GM13976 (cell line): Measurements from ENCODE around the gene UTP4.
A peak's percentile ranks its signal among the peaks of the same experiment; 100 is the strongest.

ENCODE experiments used
- DNase-seq: peaks from one replicate; pipeline ENCODE4 v3.0.0; 2012; ENCODE audit warnings: low spot score
- in situ Hi-C: fragments of 300-500 bp; cut with MboI; formaldehyde crosslinking; loops from one replicate; pipeline ENCODE4 v1.12.0; 2022; ENCODE audit warnings: low sequenced_read_pairs, mixed read lengths, inconsistent platforms; ENCODE audit not compliant: unreplicated experiment
- TF ChIP-seq, protein P1 (sequence below): IDR thresholded peaks from 2 replicates; pipeline ENCODE4 v1.5.1; 2012; ENCODE audit warnings: borderline replicate concordance, mild to moderate bottlenecking; ENCODE audit not compliant: insufficient read depth; ENCODE audit errors: extremely low read depth, missing control alignments, control extremely low read depth

The UTP4 gene

DNA sequence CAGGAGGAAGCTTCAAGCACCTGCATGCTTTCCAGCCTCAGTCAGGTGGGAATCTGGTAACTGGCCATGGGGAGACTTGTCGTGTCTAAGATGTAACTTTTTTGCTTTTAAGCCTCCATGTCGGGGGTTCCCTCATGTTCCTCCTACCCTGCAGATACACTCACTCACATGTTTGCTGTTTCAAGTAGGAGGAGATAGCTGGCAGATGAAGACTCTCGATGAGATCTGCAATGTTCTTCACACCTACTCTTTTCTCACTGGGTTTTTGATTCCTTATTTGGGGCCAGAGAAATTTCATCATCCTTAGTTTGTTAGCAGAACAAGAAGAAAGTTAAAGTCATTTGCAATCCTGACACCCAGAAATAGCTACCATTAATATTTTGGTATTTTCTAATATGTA, 24.7 kb downstream of the UTP4 start:
- in situ Hi-C loops: loop anchor here (10.0 kb wide), 1 partner anchor 128 kb away; no protein-coding TSS in a partner anchor
- TF ChIP-seq, protein P1, sequence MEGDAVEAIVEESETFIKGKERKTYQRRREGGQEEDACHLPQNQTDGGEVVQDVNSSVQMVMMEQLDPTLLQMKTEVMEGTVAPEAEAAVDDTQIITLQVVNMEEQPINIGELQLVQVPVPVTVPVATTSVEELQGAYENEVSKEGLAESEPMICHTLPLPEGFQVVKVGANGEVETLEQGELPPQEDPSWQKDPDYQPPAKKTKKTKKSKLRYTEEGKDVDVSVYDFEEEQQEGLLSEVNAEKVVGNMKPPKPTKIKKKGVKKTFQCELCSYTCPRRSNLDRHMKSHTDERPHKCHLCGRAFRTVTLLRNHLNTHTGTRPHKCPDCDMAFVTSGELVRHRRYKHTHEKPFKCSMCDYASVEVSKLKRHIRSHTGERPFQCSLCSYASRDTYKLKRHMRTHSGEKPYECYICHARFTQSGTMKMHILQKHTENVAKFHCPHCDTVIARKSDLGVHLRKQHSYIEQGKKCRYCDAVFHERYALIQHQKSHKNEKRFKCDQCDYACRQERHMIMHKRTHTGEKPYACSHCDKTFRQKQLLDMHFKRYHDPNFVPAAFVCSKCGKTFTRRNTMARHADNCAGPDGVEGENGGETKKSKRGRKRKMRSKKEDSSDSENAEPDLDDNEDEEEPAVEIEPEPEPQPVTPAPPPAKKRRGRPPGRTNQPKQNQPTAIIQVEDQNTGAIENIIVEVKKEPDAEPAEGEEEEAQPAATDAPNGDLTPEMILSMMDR: no peak
- DNase-seq: no peak

DNA sequence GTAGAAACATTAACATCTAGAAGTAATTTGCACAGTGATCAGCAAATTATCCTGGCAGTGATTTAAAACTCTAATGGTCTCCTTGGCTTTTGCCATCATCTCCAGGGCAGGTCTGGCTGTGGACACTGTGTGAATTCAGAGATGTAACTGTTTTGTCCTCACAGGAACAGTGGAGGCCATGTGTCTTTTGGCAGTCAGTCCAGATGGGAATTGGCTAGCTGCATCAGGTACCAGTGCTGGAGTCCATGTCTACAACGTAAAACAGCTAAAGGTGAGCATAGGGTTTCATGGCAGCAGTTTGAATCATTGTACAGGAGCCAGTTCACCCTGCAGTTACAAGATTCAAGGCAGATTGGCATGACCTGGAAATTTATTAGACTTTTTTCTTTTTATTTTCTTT, 27.7 kb downstream of the UTP4 start:
- DNase-seq: no peak
- in situ Hi-C loops: no loop called here
- TF ChIP-seq, protein P1: no peak

DNA sequence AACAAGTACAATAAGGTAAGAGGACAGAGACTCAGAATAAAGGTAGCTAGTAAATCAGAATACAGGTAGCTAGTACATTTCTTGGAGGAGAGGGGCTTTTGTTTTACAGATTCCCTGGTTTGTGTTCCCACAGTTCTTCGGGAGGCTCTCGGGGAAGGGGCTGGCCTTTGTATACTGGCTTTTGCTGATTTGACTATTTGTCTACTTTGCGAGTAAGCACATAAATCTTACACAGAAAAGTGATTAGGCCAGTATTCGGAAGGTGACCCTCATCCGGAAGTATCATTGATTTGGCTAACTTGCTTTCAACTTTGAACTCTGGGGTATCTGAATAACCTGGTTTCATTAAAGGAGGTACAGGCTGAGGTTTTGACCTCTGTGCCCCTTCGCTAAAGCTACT, 33.1 kb downstream of the UTP4 start:
- no peak for DNase-seq
- in situ Hi-C loops: no loop called here
- TF ChIP-seq, protein P1: no peak

DNA sequence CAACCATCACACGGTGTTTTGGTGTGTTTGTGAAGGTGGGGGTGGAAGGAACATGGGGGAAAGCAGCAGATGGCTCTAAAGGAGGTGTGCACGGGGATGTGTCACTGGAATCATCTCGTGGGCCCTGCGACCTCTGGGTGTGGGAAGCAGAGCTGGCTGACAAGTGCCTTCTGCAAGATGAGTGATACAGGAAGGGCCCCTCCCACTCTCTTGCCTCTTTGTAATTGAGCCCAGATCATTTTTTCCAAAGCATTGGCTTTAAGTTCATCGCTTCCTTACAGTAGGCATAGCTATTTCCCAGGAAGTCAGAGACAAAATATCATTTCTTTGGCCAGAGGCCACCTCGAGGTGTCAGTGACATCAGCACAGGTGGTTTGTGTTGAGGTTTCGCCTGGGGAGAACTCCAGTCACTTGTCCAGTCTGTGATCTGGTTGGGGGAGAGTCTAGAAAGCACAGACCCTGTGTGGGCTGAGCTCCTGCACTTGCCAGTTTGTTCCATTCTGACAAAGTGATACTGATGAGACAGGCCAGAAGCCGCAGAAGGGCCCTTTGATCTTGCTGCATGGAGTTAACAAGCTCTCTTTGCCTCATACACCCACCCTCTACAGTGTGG, 33.9 kb downstream of the UTP4 start:
- peak; percentile 72 for DNase-seq
- TF ChIP-seq, protein P1: no peak
- in situ Hi-C loops: no loop called here

DNA sequence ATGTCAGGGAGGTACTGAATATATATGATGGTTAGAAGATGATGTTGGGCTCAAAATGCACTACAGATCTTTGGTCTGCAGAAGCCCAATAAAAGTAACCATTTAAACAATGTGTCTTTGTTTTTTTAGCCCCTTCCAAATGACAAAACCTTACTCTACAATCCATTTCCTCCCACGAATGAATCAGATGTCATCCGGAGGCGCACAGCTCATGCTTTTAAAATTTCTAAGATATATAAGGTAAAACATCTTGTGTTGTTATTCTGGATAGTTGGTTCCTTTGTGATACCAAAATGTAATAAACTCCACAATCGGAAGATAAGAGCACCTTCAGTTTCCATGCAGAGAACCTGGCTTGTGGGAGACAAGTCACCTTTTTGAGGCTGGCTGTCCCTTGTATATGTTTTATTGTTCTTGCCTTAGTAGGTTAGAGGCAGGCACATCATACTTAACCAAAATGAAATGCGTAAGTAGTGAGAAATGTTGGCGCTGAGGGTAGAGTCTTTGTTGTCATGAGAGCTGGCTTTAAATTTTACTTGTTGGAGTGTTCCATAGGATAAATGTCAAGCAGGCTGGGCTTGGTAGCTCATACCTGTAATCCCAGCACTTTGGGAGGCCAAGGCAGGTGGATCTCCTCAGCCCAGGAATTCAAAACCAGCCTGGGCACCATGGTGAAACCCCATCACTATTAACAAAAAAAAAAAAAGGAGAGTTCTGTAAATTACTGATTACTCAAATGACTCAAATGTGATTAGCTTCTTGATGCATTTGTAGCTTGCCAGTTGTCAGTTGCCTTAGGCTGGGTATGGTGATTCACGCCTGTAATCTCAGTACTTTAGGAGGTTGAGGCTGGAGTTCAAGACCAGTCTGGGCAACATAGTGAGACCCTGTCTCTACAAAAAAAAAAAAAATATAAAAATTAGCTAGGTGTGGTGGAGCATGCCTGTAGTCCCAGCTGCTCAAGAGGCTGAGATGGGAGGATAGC, 34.8 kb downstream of the UTP4 start:
- TF ChIP-seq, protein P1: no peak
- no peak for DNase-seq
- in situ Hi-C loops: no loop called here

DNA sequence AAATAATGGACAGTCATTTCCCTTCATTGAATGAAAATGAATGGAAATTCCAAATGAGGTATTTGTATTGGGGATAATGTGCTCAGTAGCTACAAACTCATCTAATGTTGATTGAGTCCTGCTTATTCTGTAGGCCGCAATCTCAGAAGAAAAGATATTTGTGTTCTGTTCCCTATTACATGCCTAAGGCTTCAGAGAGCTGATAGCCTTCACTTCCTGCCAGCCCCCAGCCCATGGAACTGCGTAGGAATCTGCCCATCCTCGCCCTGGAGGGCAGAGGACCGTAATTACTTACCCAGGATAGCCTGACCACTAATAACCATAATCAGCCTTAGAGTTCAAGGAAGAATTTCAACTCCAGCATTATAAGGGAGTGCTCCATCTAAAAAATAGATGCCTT, 36.6 kb downstream of the UTP4 start:
- no peak for DNase-seq
- TF ChIP-seq, protein P1: no peak
- in situ Hi-C loops: no loop called here
